Heart left ventricle (tissue), 13 donors: ENCODE data around the gene THSD4.

ENCODE experiments used
- CTCF ChIP-seq, 12 donors: fragments of 200-600 bp; sonication (generic) in 4 of 12; IDR thresholded peaks; one replicate each; pipeline versions ENCODE4 v1.5.0 to v1.8.0; 2018 to 2022; ENCODE audit warnings: antibody characterized with exemption in 12 of 12, mild to moderate bottlenecking in 5 of 12
- POLR2A ChIP-seq, 2 donors: fragments of 450-650 bp; IDR thresholded peaks; one replicate each; pipeline ENCODE4 v1.6.1; 2017; ENCODE audit warnings: antibody characterized with exemption in 2 of 2, mild to moderate bottlenecking in 2 of 2, moderate library complexity in 2 of 2
- donor health status: ischemic (EF 13 %, LVEDD 7.1; RV severe dilation, severe dysfunction).
- donor health status: DM: no; HTN: yes; CAD: no.
- donor health status: DM: no; HTN: no; CAD: no.
- donor health status: ischemic (EF 25% LVEDD 6.9; RV normal size, moderate dysfunction).
- donor health status: ischemic (EF 25% LVEDD 5.7; RV mildly dilated, moderate dysfunction).
- donor health status: ischemic (EF 35%, LVEDD 5.7; RV mildly dilated, moderate dysfunction).
- donor health status: nonischemic (EF 11% LVEDD 7.7; RV severe dilation, severe dysfunction).
- donor health status: DM: yes; HTN: yes; CAD: no.
- donor health status: PGD.
- donor health status: ischemic (EF 29% LVEDD 5.4; RV normal size, mild dysfunction).
- donor health status: nonischemic (EF 23%, LVEDD 6.1; RV moderate dilation, normal function).

GRCh38 chr15:71452893-71453292 is 337.6 kb downstream of the THSD4 start:
- no peak for TF ChIP-seq CTCF (IDR thresholded peaks at IDR 0.05)
- TF ChIP-seq POLR2A (IDR thresholded peaks at IDR 0.05): no peak
